GM19455 (cell line): ENCODE results near the gene STAB1.

ENCODE experiments used
- ATAC-seq: cut with Tn5 transposase; IDR thresholded peaks from one replicate; pipeline ENCODE4 v1.9.1; 2021; ENCODE audit not compliant: unreplicated experiment

STAB1 gene

DNA sequence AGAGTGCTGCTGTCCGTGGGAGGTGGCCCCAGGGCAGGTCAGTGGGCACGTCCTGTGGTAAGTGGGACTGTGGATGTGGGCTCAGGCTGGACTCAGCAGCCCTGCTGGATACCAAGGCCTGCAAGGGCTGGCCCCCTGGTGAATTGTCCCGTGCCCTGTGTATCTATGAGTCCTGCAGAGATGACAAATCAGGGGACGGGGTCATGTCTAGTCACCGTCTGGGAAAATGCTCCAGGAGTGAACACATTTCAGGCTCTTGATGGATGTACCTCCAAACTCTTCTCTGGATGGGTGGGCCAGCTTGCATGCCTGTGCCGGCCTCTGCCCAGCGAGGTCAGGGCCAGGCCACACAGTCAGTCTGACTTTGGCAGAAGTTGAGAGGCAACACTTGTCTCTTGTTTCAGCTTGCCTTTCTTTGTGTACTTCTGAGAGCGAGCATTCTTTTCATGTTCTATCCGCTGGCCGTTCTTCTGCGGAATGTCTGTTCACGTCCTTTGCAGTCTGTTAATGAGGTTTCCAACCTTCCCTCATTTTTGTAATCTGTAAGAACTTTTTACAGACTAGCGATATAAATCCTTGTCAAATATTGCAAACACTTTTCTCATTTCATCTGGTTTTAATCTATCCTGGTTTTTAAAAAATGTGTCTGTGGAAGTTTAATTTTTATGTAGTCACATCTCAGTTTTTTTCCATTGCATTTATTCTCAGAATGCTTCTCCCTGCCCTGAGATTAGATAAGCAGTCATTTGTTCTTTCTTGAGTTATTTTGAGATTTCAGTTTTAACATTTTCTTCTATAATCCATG, 11.4 kb upstream of the STAB1 start:
- no peak for ATAC-seq

DNA sequence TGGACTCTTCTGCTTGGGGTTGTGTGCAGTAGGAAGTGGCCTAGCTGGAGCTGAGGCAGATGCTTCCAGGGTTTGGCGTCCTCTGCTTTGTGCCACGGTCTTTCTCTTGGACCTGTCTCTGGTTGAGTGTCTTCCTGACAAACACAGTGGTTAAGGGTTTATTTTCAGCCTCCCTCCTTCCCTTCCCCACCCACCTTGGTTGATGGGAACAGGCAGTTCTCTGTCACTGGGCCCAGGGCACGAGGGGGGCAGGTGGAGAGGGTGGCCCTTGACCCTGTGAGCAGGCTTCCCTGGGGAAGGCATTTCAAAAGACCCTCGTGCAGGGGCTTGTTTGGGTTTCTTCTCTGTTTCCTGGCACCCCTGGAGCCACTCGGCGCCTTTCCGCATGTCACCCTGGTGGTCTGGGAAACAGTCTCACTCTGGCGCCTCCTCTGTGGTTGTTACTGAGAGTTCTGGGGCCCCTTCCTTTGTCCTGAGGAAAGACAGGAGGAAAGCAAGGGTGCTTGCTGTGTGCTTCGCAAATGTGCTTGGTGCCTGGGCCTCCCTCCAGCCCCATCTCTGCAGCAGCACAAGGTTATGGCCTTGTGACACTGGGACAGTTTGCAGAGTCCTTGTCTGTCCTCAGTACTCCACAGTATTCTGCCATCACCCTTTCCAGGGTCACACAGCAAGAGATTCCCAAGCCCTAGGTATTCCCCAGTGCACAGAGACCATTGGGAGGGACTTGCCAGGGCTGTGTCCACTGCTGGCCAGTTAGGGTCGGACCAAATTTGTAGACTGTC, 10.3 kb upstream of the STAB1 start:
- ATAC-seq, result no peak

- no peak for ATAC-seq
Observed at GRCh38 chr3:52487050-52487787, 7.9 kb upstream of the STAB1 start.

- no peak for ATAC-seq
Observed at GRCh38 chr3:52487788-52488691, 7.1 kb upstream of the STAB1 start.

DNA sequence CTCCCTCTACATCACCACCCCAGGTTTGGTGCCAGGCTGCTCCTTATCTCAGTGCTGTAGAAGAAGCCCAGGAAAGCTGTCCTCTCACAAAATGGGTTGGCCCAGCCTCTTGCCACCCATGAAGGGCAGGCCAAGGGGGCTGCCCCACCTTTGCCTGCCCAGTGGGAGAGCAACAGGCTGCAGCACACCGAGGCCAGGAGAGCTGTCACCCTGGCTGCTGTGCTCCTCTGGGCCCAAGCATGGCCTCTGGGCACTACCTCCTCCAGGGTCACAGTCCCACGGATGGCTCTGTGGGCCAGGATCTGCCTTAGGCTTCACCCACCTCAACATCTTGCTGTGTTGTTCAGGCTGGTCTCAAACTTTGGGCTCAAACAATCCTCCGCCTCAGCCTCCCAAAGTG, 6.4 kb upstream of the STAB1 start:
- ATAC-seq, result no peak

- no peak for ATAC-seq
Observed at GRCh38 chr3:52489453-52489852, 5.7 kb upstream of the STAB1 start.

- no peak for ATAC-seq
Observed at GRCh38 chr3:52490035-52490938, 4.9 kb upstream of the STAB1 start.

GRCh38 chr3:52490939-52491526, 4.1 kb upstream of the STAB1 start:
- ATAC-seq, result no peak

GRCh38 chr3:52492059-52492458, 3.1 kb upstream of the STAB1 start:
- no peak for ATAC-seq

- no peak for ATAC-seq
Observed at GRCh38 chr3:52493232-52494017, 1.7 kb upstream of the STAB1 start.

DNA sequence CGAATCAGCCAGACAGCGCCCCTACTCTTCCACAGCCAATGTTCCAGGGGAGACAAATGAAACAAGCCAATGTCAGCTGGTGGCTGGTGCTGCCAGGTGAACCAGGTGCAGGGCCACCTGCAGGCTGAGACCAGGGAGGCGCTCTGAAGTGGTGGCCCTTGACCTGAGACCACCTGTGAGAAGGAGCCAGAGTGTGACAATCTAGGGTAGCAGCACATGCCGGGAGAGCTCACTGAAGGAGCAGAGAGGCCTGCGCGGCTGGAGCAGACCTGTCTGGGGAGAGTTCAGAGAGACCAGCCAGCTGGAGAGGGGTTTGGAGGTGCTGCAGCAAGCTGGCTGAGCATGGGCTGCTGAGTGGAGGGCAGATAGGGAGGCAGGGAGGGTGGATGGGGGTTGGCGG, 693 bp upstream of the STAB1 start:
- no peak for ATAC-seq

DNA sequence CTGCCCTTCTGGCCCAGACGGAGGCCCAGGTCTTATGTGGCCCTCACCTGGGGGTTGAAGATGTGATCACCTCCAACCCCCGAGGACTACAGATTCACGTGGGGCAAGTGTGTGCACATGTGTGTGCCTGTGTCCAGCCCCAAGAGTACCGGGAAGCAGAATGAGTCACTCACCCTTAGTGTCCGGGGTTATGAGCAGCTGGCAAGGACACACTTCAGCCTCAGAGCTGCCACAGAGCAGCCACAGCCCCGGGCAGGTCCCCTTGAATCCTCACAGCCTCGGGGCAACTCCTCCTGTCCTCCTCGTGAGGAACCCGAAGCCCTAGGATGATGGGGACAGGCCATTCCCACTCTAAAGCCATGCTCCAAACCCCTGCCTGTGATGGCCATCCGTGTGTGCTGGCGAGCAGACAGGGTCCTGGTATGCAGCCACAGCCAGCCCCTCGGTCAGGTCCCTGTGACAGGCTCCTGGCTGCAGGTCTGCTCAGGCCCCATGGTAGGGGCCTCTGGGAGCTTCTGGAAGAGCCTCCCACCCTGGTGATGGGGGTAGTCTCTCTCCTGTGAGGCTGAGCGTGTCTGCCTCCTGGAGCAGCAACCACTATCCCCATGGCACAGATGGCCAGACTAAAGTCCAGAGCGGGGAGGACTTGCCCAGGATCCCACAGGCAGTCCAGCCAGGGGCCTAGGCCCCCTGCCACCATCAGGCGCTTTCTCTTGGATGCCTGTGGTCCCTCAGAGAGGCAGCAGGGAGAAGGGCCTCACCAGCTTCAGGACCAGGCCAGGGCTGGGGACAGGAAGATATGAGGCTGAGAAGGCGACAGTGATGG, 852 bp downstream of the STAB1 start:
- ATAC-seq, result no peak

DNA sequence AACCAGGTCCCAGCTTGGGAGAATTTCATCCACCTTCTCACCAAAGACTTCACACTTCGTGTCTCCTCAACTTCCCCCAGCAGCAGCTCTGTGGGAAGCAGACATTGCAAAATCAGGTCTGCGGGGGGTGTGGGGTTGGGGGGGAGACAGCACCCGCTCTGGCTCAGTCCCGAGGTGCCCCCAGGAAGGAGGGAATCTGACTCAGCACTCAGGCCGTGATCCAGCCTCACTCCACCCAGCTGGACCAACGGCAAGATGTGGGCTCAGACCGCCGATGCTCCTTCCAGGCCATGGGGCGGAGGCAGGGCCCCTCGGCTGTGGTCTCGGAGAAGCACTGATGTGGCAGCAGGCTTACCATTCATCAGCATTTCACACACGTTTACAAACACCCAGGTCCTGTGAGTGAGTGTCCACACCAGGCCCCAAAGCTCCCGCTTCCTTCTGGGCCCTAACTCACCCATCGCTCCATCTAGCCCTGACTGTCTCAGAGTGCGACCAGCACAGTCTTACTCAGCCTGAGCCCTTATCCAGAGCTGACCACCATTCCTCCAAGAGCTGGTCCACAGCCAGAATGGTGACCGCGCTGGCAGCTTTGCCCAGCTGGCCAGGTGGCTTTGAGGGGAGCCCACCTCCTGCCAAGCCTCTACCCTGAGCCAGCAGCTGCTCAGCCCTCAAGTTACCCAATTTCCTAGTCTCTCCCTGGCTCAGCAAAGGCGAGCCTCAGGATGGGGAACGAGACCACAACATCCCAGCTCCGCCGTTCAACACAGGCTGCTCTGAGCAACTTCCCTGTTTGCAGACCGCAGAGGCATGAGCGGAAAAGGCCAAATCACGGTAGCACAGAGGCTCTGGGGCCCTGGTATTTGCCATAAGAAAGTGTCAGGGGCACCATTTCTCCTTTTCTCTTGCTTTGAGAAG, 3.3 kb downstream of the STAB1 start:
- no peak for ATAC-seq

DNA sequence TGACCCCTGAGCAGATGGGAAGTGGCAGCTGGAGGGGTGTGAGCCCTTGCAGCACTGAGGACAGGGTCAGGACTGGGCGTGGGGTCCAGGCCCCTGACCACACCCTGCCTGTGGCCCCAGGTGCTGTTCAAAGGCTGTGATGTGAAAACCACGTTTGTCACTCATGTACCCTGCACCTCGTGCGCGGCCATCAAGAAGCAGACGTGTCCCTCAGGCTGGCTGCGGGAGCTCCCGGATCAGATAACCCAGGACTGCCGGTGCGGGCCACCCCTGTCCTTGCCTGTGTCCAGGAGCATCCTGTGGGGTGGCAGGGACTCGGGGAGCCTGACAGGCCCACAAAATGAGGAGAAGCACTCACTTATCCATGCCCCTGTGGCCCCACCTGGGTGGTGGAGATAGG, 5.9 kb downstream of the STAB1 start:
- no peak for ATAC-seq

- ATAC-seq, result no peak
Observed at GRCh38 chr3:52502001-52502400, 6.9 kb downstream of the STAB1 start.

GRCh38 chr3:52502808-52503350, 7.7 kb downstream of the STAB1 start:
- ATAC-seq, result no peak
